Lower leg skin (tissue), 4 donors: ENCODE results near the gene ZNF618. TPM values are rescaled to one million over a fixed set of nuclear protein-coding genes. Genes with fewer than 3 reads are reported as not detected.

Source experiments
- DNase-seq, 2 donors: peaks; one replicate each; pipeline ENCODE4 v3.0.0-alpha.2; 2019; ENCODE audit warnings: low spot score in 2 of 2
- H3K4me3 ChIP-seq: fragments of 200-600 bp; sonication (generic); 2 replicates; pipeline ENCODE4 v1.5.1; 2017; ENCODE audit warnings: mild to moderate bottlenecking, low read depth; ENCODE audit not compliant: poor library complexity, severe bottlenecking
- CTCF ChIP-seq, 3 donors: fragments of 450-650 bp; IDR thresholded peaks; one replicate each; pipeline ENCODE4 v1.5.1; 2016; ENCODE audit warnings: antibody characterized with exemption in 3 of 3, mild to moderate bottlenecking in 3 of 3, moderate library complexity in 2 of 3
- POLR2A ChIP-seq, 2 donors: fragments of 450-650 bp; IDR thresholded peaks; one replicate each; pipeline ENCODE4 v1.6.1; 2016 to 2017; ENCODE audit warnings: antibody characterized with exemption in 2 of 2, mild to moderate bottlenecking in 1 of 2, moderate library complexity in 1 of 2
- WGBS, 2 donors: methylation state at CpG; one replicate each; pipeline ENCODE4 v1.1.5; 2018; 5-methylcytosine and 5-hydroxymethylcytosine counted together
- intact Hi-C: fragments of 100-400 bp; cut with DNase I; formaldehyde crosslinking; loops from one replicate; pipeline ENCODE4 v1.15.0; 2023; ENCODE audit warnings: low total_unique reads
- total RNA-seq, 4 donors: library from RNA; depleted of rRNA; stranded (reverse); fragments of >200 nt; gene quantifications; one replicate each; pipeline ENCODE4 v1.1.0, GENCODE V29; 2016

The ZNF618 gene
- total RNA-seq, 4 donors from 2014 or later: 1.1 to 4.1 (median 2.5) TPM

DNA sequence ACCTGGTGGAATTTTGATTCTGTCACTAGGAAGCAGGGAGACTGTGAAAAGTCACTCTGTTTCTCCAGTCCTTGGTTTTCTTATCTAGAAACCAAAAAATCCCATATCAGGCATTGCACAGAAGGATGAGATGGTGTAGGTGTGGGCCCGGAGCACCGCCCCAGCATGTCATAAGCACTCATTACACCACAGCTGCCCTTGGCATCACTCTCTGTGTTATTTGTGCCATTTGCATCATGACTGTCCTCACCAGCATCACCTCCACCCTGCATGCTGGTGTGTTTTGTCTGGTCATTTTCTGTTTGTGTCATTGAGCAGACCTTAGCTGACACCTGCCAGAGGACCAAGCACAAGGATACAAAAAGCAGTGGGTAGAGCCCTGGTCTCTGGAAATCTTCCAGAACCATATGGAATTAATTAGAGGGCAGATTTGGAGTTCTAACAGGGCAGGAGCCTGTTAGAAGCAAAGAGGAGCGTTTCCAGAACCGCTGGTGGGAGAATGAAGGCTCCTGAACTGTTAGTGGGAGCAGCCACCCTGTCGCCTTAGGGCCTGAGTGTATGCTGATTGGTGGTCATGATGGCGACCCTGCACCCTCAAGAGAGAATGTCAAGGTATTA lies 102.7 kb downstream of the ZNF618 start:
- TF ChIP-seq POLR2A (IDR thresholded peaks at IDR 0.05) (no peak), CTCF (IDR thresholded peaks at IDR 0.05) (no peak)

GRCh38 chr9:113979343-113980127 lies 103.4 kb downstream of the ZNF618 start:
- no peak overlapping the region for H3K4me3 ChIP-seq
- 81 to 89% methylated on average over 6 of the region's 6 CpGs for WGBS, 2 donors
- TF ChIP-seq CTCF (IDR thresholded peaks at IDR 0.05) (no peak), POLR2A (IDR thresholded peaks at IDR 0.05) (no peak)
- intact Hi-C loops: no loop called here
- no peak for DNase-seq

More for the DNA sequence above, 102.7 kb downstream of the ZNF618 start:
- 79 to 81% methylated on average over 6 of the region's 6 CpGs for WGBS, 2 donors
- intact Hi-C loops: no loop called here
- H3K4me3 ChIP-seq: no peak overlapping the region
- no peak for DNase-seq

GRCh38 chr9:113984639-113985380 lies 108.7 kb downstream of the ZNF618 start:
- intact Hi-C loops: no loop called here
- WGBS, 2 donors: 95 to 97% methylated on average over 9 to 10 of the region's 10 CpGs
- TF ChIP-seq POLR2A (IDR thresholded peaks at IDR 0.05) (no peak), CTCF (IDR thresholded peaks at IDR 0.05) (no peak)
- DNase-seq: no peak
- H3K4me3 ChIP-seq: no peak overlapping the region

DNA sequence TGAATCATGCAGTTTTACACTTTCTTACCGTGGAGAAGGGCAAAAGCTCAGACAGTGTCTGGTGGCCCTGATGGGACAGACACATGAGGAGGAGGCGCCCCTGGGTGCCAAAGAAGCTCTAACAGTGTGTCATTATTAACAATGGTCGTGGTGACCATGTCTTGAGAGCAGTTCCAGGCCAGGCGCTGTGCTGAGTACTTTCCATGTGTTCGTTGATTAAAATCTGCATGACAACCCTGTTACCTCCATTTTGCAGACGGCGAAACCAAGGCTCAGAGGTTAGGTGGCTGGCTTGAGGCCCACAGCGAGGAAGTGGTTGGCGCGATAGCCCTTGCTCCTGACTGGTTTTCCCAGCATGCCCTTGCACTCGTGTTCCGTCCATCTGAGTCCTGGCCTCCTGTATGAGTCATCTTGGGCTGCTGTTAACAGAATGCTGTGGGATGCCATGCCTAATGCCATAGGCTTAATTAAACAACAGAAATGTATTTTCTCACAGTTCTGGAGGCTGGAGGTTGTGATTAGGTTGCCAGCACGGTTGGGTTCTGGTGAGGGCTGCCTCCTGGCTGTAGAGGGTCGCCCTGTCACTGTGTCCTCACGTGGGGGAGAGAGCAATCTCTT lies 110.0 kb downstream of the ZNF618 start:
- H3K4me3 ChIP-seq: no peak overlapping the region
- no peak for DNase-seq
- no peak for TF ChIP-seq POLR2A (IDR thresholded peaks at IDR 0.05)
- no peak for TF ChIP-seq CTCF (IDR thresholded peaks at IDR 0.05)
- intact Hi-C loops: no loop called here
- WGBS, 2 donors: 85 to 94% methylated on average over 15 of the region's 15 CpGs

- H3K4me3 ChIP-seq: no peak overlapping the region
- DNase-seq: no peak
- no peak for TF ChIP-seq POLR2A (IDR thresholded peaks at IDR 0.05)
- no peak for TF ChIP-seq CTCF (IDR thresholded peaks at IDR 0.05)
- intact Hi-C loops: no loop called here
- WGBS, 2 donors: 92 to 100% methylated on average over 1 of the region's 1 CpG
These were observed 110.8 kb downstream of the ZNF618 start for GRCh38 chr9:113986931-113987330.
